Nephron progenitor cell (in vitro differentiated cells): ENCODE measurements around the gene ARPC5L.

Source experiments
- DNase-seq: peaks from one replicate; pipeline ENCODE4 v3.0.0; 2021
- H3K27ac Mint-ChIP-seq: 2 replicates; pipeline ENCODE4 v1.8.0; 2021; ENCODE audit warnings: mild to moderate bottlenecking, moderate library complexity, mixed read lengths
- H3K27me3 Mint-ChIP-seq: 2 replicates; pipeline ENCODE4 v1.8.0; 2021; ENCODE audit warnings: mild to moderate bottlenecking, low read depth, mixed read lengths; ENCODE audit not compliant: poor library complexity
- H3K36me3 Mint-ChIP-seq: 2 replicates; pipeline ENCODE4 v1.8.0; 2021; ENCODE audit warnings: low read depth, mixed read lengths
- H3K4me1 Mint-ChIP-seq: 2 replicates; pipeline ENCODE4 v1.8.0; 2021; ENCODE audit warnings: mixed read lengths
- H3K4me3 Mint-ChIP-seq: 2 replicates; pipeline ENCODE4 v1.8.0; 2021; ENCODE audit warnings: mild to moderate bottlenecking, moderate library complexity, mixed read lengths
- H3K9me3 Mint-ChIP-seq: 2 replicates; pipeline ENCODE4 v1.8.0; 2021; ENCODE audit warnings: mild to moderate bottlenecking, moderate library complexity, mixed read lengths
- CTCF ChIP-seq: fragments of 200-600 bp; sonication (generic); IDR thresholded peaks from 2 replicates; pipeline ENCODE4 v1.5.0; 2021; ENCODE audit warnings: antibody characterized with exemption

The ARPC5L gene

DNA sequence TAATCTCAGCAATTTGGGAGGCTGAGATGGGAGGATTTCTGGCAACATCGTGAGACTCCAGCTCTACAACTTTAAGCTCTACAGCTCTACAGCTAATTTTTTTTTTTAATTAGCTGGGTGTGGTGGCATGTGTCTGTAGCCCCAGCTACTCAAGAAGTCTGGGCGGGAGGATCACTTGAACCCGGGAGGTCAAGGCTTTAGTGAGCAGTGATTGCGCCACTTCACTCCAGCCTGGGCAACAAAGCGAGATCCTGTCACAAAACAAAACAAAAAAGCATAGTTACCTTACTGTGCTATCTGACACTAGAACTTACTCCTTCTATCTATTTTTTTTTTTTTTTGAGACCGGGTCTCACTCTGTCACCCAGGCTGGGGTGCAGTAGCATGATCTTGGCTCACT lies 15.0 kb upstream of the ARPC5L start:
- H3K9me3 Mint-ChIP-seq, result no peaks in the 10 kb centered on the region
- H3K4me3 Mint-ChIP-seq, result no peak overlapping the region
- DNase-seq, result no peak
- no peak for TF ChIP-seq CTCF
- H3K4me1 Mint-ChIP-seq, result peaks cover 26% of the 10 kb centered on the region
- H3K27ac Mint-ChIP-seq, result no peak overlapping the region
- no peaks in the 10 kb centered on the region for H3K36me3 Mint-ChIP-seq
- peaks cover 12% of the 10 kb centered on the region for H3K27me3 Mint-ChIP-seq

GRCh38 chr9:124849801-124850200 lies 12.1 kb upstream of the ARPC5L start:
- DNase-seq, result no peak
- Mint-ChIP-seq H3K27me3 (peaks cover 7% of the 10 kb centered on the region), H3K9me3 (no peaks in the 10 kb centered on the region), H3K36me3 (no peaks in the 10 kb centered on the region), H3K4me1 (peaks cover 20% of the 10 kb centered on the region), H3K4me3 (no peak overlapping the region), H3K27ac (peak overlapping the region; percentile 42)
- no peak for TF ChIP-seq CTCF

- Mint-ChIP-seq H3K4me3 (peak overlapping the region; percentile 71), H3K4me1 (peaks cover 16% of the 10 kb centered on the region), H3K27me3 (peaks cover 7% of the 10 kb centered on the region), H3K36me3 (no peaks in the 10 kb centered on the region), H3K9me3 (no peaks in the 10 kb centered on the region), H3K27ac (no peak overlapping the region)
- DNase-seq, result no peak
- TF ChIP-seq CTCF, result no peak
Observed at GRCh38 chr9:124852121-124852828, 9.7 kb upstream of the ARPC5L start.

- Mint-ChIP-seq H3K27ac (no peak within 1 kb of the TSS), H3K4me1 (peaks cover 16% of the 10 kb centered on the region), H3K36me3 (peaks cover 7% of the 10 kb centered on the region), H3K9me3 (no peaks in the 10 kb centered on the region), H3K4me3 (peak within 1 kb of the TSS; percentile 71), H3K27me3 (peaks cover 2% of the 10 kb centered on the region)
- TF ChIP-seq CTCF, result peak; percentile 98
- DNase-seq, result peak; percentile 85
Observed at GRCh38 chr9:124852829-124853531, 8.9 kb upstream of the ARPC5L start, which contains the start of gene WDR38. WDR38 (plus strand) TSS chr9:124853460; CDS start chr9:124853532, 72 bp downstream.

DNA sequence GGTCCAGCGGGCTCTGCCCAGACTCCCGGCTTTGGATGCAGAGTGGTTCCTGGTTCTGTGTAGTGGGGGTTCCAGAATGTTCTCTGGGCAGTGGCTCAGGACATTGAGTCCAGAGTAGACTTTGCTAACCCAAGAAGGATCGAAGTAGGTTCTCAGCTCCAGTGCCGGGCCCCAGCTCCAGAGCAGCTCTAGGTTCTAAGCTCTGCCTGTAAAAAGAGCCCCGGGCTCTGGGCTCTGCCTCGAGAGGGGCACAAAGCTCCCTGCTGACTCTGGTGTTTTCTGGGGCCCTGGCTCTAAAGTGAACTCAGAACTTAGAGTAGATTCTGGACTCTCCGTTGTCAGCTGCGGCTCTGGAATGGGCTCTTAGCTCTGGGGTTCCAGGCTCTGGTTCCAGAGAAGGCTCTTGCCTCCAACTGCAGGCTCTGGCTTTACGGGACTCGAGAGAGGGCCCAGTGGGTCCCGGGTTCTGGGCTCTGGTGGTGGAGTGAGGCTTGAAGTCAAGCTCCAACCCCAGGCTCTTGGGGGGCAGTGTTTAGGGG lies 8.3 kb upstream of the ARPC5L start:
- H3K4me1 Mint-ChIP-seq, result peaks cover 16% of the 10 kb centered on the region

More for the DNA sequence above, 8.3 kb upstream of the ARPC5L start:
- Mint-ChIP-seq H3K9me3 (no peaks in the 10 kb centered on the region), H3K27ac (no peak overlapping the region), H3K27me3 (peaks cover 2% of the 10 kb centered on the region), H3K4me3 (peak overlapping the region; percentile 47), H3K36me3 (peaks cover 11% of the 10 kb centered on the region)
- DNase-seq, result no peak
- TF ChIP-seq CTCF, result no peak
